Transverse colon (tissue), 4 donors: ENCODE data around the gene DGKE. TPM values are rescaled to one million over a fixed set of nuclear protein-coding genes. Genes with fewer than 3 reads are reported as not detected.

Source experiments
- DNase-seq: peaks from one replicate; pipeline ENCODE4 v3.0.0-alpha.2; 2019
- H3K27ac ChIP-seq, 4 donors: fragments of 200-600 bp; sonication (generic); 2 replicates each; pipeline ENCODE4 v1.5.1; 2016 to 2018; ENCODE audit warnings: inconsistent platforms in 4 of 4
- H3K27me3 ChIP-seq: fragments of 200-600 bp; sonication (generic); 2 replicates; pipeline ENCODE4 v1.5.1; 2017; ENCODE audit warnings: inconsistent platforms
- H3K36me3 ChIP-seq, 4 donors: fragments of 200-600 bp; sonication (generic); 2 replicates each; pipeline ENCODE4 v1.5.1; 2017 to 2019; ENCODE audit warnings: inconsistent platforms in 4 of 4
- H3K4me1 ChIP-seq, 4 donors: fragments of 200-600 bp; sonication (generic); 2 replicates each; pipeline ENCODE4 v1.5.1; 2017 to 2020; ENCODE audit warnings: inconsistent platforms in 4 of 4
- H3K4me3 ChIP-seq, 4 donors: fragments of 200-600 bp; sonication (generic); 1 replicate in 1 of 4; 2 replicates in 3 of 4; pipeline versions ENCODE4 v1.5.1 to v1.6.1; 2017 to 2019; ENCODE audit warnings: inconsistent platforms in 4 of 4
- H3K9me3 ChIP-seq, 2 donors: fragments of 200-600 bp; sonication (generic); 2 replicates each; pipeline ENCODE4 v1.5.1; 2017 to 2019; ENCODE audit warnings: inconsistent platforms in 2 of 2
- CTCF ChIP-seq, 5 experiments: fragments of 200-600 bp in 3 of 5; fragments of 450-650 bp in 2 of 5; sonication (generic) in 3 of 5; IDR thresholded peaks; 1 replicate in 2 of 5; 2 replicates in 3 of 5; pipeline ENCODE4 v1.5.1; 2016 to 2017; ENCODE audit warnings: antibody characterized with exemption in 5 of 5, inconsistent platforms in 3 of 5, mild to moderate bottlenecking in 2 of 5, moderate library complexity in 1 of 5
- EP300 ChIP-seq: sonication (generic); formaldehyde crosslinking; IDR thresholded peaks from one replicate; pipeline ENCODE4 v1.6.1; 2017; ENCODE audit warnings: antibody characterized with exemption, low read depth
- POLR2A ChIP-seq: fragments of 450-650 bp; IDR thresholded peaks from one replicate; pipeline ENCODE4 v1.6.1; 2016; ENCODE audit warnings: antibody characterized with exemption, mild to moderate bottlenecking, moderate library complexity
- POLR2AphosphoS5 ChIP-seq, 3 donors: sonication (generic); formaldehyde crosslinking; IDR thresholded peaks; one replicate each; pipeline ENCODE4 v1.6.1; 2016; ENCODE audit warnings: antibody characterized with exemption in 3 of 3
- WGBS, 2 donors: methylation state at CpG; one replicate each; pipeline ENCODE4 v1.1.5; 2018; ENCODE audit warnings: low coverage in 1 of 2; 5-methylcytosine and 5-hydroxymethylcytosine counted together
- in situ Hi-C, 4 donors: fragments of 200-750 bp; cut with MboI; loops; one replicate each; pipeline versions ENCODE4 v1.15.0 to v1.15.1; 2017; ENCODE audit warnings: low sequenced_read_pairs in 3 of 4, low pct_ligation_motif_present in 1 of 4, low pct_unique_long_range_greater_than_20kb in 1 of 4
- intact Hi-C: fragments of 100-400 bp; cut with DNase I; formaldehyde crosslinking; loops from one replicate; pipeline ENCODE4 v1.15.1; 2023; ENCODE audit warnings: low total_unique reads
- total RNA-seq, 4 donors: library from RNA; depleted of rRNA; stranded (reverse); fragments of >200 nt; gene quantifications; one replicate each; pipeline ENCODE4 v1.1.0, GENCODE V29; 2016

The DGKE gene
- total RNA-seq, 4 donors from 2014 or later = 2.6 to 35.9 (median 11.4) TPM

GRCh38 chr17:56891751-56892150, 57.8 kb downstream of the DGKE start:
- H3K36me3 ChIP-seq = peaks cover 0 to 58% (median 19%) of the 10 kb centered on the region in 4 donors
- H3K9me3 ChIP-seq = no peaks in the 10 kb centered on the region
- H3K27me3 ChIP-seq = no peaks in the 10 kb centered on the region
- peak; percentile 36 for DNase-seq
- TF ChIP-seq POLR2A (no peak), CTCF (IDR thresholded peaks at IDR 0.05) (peak; percentile 26 to 37 (median 33))
- WGBS, 2 donors = 85% methylated on average over 14 of the region's 16 CpGs; no CpG with 5 or more reads in 1 of the 2 donors
- peaks cover 0 to 5% (median 2%) of the 10 kb centered on the region in 4 donors for H3K4me1 ChIP-seq
- no peak overlapping the region for H3K4me3 ChIP-seq
- in situ Hi-C loops (no loop called here), intact Hi-C loops (loop anchor here (5.0 kb wide), 1 partner anchor 51 kb away; no protein-coding TSS in a partner anchor)
- H3K27ac ChIP-seq = no peak overlapping the region

- H3K4me1 ChIP-seq = peaks cover 0 to 6% (median 2%) of the 10 kb centered on the region in 4 donors
- 89% methylated on average over 1 of the region's 1 CpG; no CpG with 5 or more reads in 1 of the 2 donors for WGBS, 2 donors
- no peaks in the 10 kb centered on the region for H3K9me3 ChIP-seq
- H3K36me3 ChIP-seq = peaks cover 0 to 58% (median 19%) of the 10 kb centered on the region in 4 donors
- DNase-seq = no peak
- intact Hi-C loops (loop anchor here (5.0 kb wide), 1 partner anchor 50 kb away; no protein-coding TSS in a partner anchor), in situ Hi-C loops (no loop called here)
- no peak overlapping the region for H3K4me3 ChIP-seq
- H3K27ac ChIP-seq = no peak overlapping the region
- TF ChIP-seq CTCF (IDR thresholded peaks at IDR 0.05) = no peak
- TF ChIP-seq EP300 = no peak
- no peak for TF ChIP-seq POLR2A
- TF ChIP-seq POLR2AphosphoS5 (IDR thresholded peaks at IDR 0.05) = no peak
- no peaks in the 10 kb centered on the region for H3K27me3 ChIP-seq
These were observed 58.4 kb downstream of the DGKE start for GRCh38 chr17:56892333-56892732.

GRCh38 chr17:56893503-56893902, 59.6 kb downstream of the DGKE start:
- H3K27ac ChIP-seq = no peak overlapping the region
- peaks cover 0 to 58% (median 18%) of the 10 kb centered on the region in 4 donors for H3K36me3 ChIP-seq
- H3K4me1 ChIP-seq = peaks cover 0 to 8% (median 4%) of the 10 kb centered on the region in 4 donors
- TF ChIP-seq POLR2AphosphoS5 (IDR thresholded peaks at IDR 0.05) (no peak), CTCF (IDR thresholded peaks at IDR 0.05) (no peak), POLR2A (no peak)
- no peaks in the 10 kb centered on the region for H3K9me3 ChIP-seq
- in situ Hi-C loops = no loop called here
- 87% methylated on average over 7 of the region's 7 CpGs; no CpG with 5 or more reads in 1 of the 2 donors for WGBS, 2 donors
- H3K4me3 ChIP-seq = no peak overlapping the region
- no peak for DNase-seq
- no peaks in the 10 kb centered on the region for H3K27me3 ChIP-seq
- intact Hi-C loops = loop anchor here (5.0 kb wide), 1 partner anchor 49 kb away; no protein-coding TSS in a partner anchor

GRCh38 chr17:56894859-56895455, 61.0 kb downstream of the DGKE start:
- in situ Hi-C loops = no loop called here
- intact Hi-C loops = loop anchor here (5.0 kb wide), 1 partner anchor 47 kb away; no protein-coding TSS in a partner anchor

More at GRCh38 chr17:56894859-56895455, 61.0 kb downstream of the DGKE start:
- Histone ChIP-seq H3K36me3 (peaks cover 0 to 53% (median 18%) of the 10 kb centered on the region in 4 donors), H3K27ac (no peak overlapping the region), H3K9me3 (no peaks in the 10 kb centered on the region), H3K4me1 (peaks cover 0 to 8% (median 4%) of the 10 kb centered on the region in 4 donors), H3K27me3 (no peaks in the 10 kb centered on the region), H3K4me3 (no peak overlapping the region)
- WGBS, 2 donors = 93 to 100% methylated on average over 1 to 20 of the region's 20 CpGs
- no peak for DNase-seq
- TF ChIP-seq POLR2A (no peak), CTCF (IDR thresholded peaks at IDR 0.05) (no peak), EP300 (no peak), POLR2AphosphoS5 (IDR thresholded peaks at IDR 0.05) (no peak)
